Activated CD8-positive, alpha-beta T cell treated with anti-CD3 and anti-CD28 coated beads for 36 hours (primary cell): ENCODE data around the gene COL5A1. TPM values are rescaled to one million over a fixed set of nuclear protein-coding genes. Genes with fewer than 3 reads are reported as not detected.

ENCODE experiments used
- ATAC-seq: fragments of 200-7000 bp; cut with Tn5 transposase; one replicate; pipeline ENCODE4 v1.10.0; 2021; ENCODE audit warnings: mild to moderate bottlenecking, moderate library complexity
- CTCF ChIA-PET: fragments of 350-600 bp; sonication (Branson Sonifier 250); formaldehyde crosslinking; loops from one replicate; lab custom pipeline; 2021; ENCODE audit warnings: antibody characterized with exemption; lab: Charles Lee
- POLR2A ChIA-PET: fragments of 350-600 bp; sonication (Branson Sonifier 250); formaldehyde crosslinking; loops from one replicate; lab custom pipeline; 2021; ENCODE audit warnings: antibody characterized with exemption; lab: Charles Lee
- DNase-seq: peaks from one replicate; pipeline ENCODE4 v3.0.0-alpha.2; 2020
- H3K27ac Mint-ChIP-seq: one replicate; pipeline ENCODE4 v1.8.0; 2021; ENCODE audit warnings: mild to moderate bottlenecking, mixed read lengths
- H3K27me3 Mint-ChIP-seq: one replicate; pipeline ENCODE4 v1.8.0; 2021; ENCODE audit warnings: mixed read lengths
- H3K36me3 Mint-ChIP-seq: one replicate; pipeline ENCODE4 v1.8.0; 2021; ENCODE audit warnings: low read depth, mixed read lengths
- H3K4me1 Mint-ChIP-seq: one replicate; pipeline ENCODE4 v1.8.0; 2021; ENCODE audit warnings: low read depth, mixed read lengths
- H3K4me3 Mint-ChIP-seq: one replicate; pipeline ENCODE4 v1.8.0; 2021; ENCODE audit warnings: mild to moderate bottlenecking, moderate library complexity, mixed read lengths
- H3K9me3 Mint-ChIP-seq: one replicate; pipeline ENCODE4 v1.8.0; 2021; ENCODE audit warnings: mixed read lengths
- CTCF ChIP-seq: fragments of 200-600 bp; IDR thresholded peaks from one replicate; pipeline ENCODE4 v1.8.0; 2022; ENCODE audit warnings: antibody characterized with exemption, mild to moderate bottlenecking
- intact Hi-C: fragments of 100-400 bp; cut with micrococcal nuclease; formaldehyde crosslinking; loops from one replicate; pipeline ENCODE4 v1.10.0; 2022
- total RNA-seq, 2 experiments: library from RNA; stranded (reverse); gene quantifications; one replicate each; pipeline ENCODE4 v1.2.3, GENCODE V29; 2021

Gene COL5A1
- total RNA-seq, 2 experiments from 2014 or later, result 0.29 to 0.34 TPM

GRCh38 chr9:134882204-134882785, 240.7 kb downstream of the COL5A1 start:
- H3K4me3 Mint-ChIP-seq, result no peak overlapping the region
- H3K27ac Mint-ChIP-seq, result no peak overlapping the region
- ChIA-PET POLR2A (no interaction called here), CTCF (no interaction called here)
- no peaks in the 10 kb centered on the region for H3K9me3 Mint-ChIP-seq
- intact Hi-C loops, result no loop called here
- DNase-seq (no peak), ATAC-seq (no peak)
- peaks cover 2% of the 10 kb centered on the region for H3K27me3 Mint-ChIP-seq
- TF ChIP-seq CTCF, result no peak
- no peaks in the 10 kb centered on the region for H3K36me3 Mint-ChIP-seq
- no peaks in the 10 kb centered on the region for H3K4me1 Mint-ChIP-seq

- CTCF ChIA-PET, result no interaction called here
- ATAC-seq, result no peak
- Mint-ChIP-seq H3K4me1 (no peaks in the 10 kb centered on the region), H3K27me3 (peaks cover 2% of the 10 kb centered on the region), H3K4me3 (no peak overlapping the region), H3K27ac (no peak overlapping the region), H3K36me3 (no peaks in the 10 kb centered on the region), H3K9me3 (no peaks in the 10 kb centered on the region)
- POLR2A ChIA-PET, result no interaction called here
- DNase-seq, result no peak
- TF ChIP-seq CTCF, result no peak
- intact Hi-C loops, result no loop called here
Observed at GRCh38 chr9:134883040-134883782, 241.6 kb downstream of the COL5A1 start.

GRCh38 chr9:134884492-134884891, 242.9 kb downstream of the COL5A1 start:
- H3K9me3 Mint-ChIP-seq, result no peaks in the 10 kb centered on the region
- peaks cover 3% of the 10 kb centered on the region for H3K27me3 Mint-ChIP-seq
- ChIA-PET POLR2A (no interaction called here), CTCF (no interaction called here)
- intact Hi-C loops, result no loop called here
- ATAC-seq, result no peak
- no peak overlapping the region for H3K27ac Mint-ChIP-seq
- no peaks in the 10 kb centered on the region for H3K4me1 Mint-ChIP-seq
- no peak overlapping the region for H3K4me3 Mint-ChIP-seq
- no peak for DNase-seq
- no peak for TF ChIP-seq CTCF
- H3K36me3 Mint-ChIP-seq, result no peaks in the 10 kb centered on the region

- intact Hi-C loops, result no loop called here
- H3K27ac Mint-ChIP-seq, result no peak overlapping the region
- ChIA-PET CTCF (no interaction called here), POLR2A (no interaction called here)
- no peaks in the 10 kb centered on the region for H3K9me3 Mint-ChIP-seq
- no peak overlapping the region for H3K4me3 Mint-ChIP-seq
- TF ChIP-seq CTCF, result no peak
- no peaks in the 10 kb centered on the region for H3K4me1 Mint-ChIP-seq
- no peaks in the 10 kb centered on the region for H3K36me3 Mint-ChIP-seq
- ATAC-seq (no peak), DNase-seq (no peak)
- H3K27me3 Mint-ChIP-seq, result peaks cover 3% of the 10 kb centered on the region
Observed at GRCh38 chr9:134885001-134885678, 243.5 kb downstream of the COL5A1 start.
